GM12873 (cell line): ENCODE measurements around the gene FAM221B.

Experiments
- TF ChIP-seq, protein P1 (sequence below): IDR thresholded peaks from 2 replicates; pipeline ENCODE4 v1.5.1; 2012; ENCODE audit warnings: low read depth, mild to moderate bottlenecking, moderate library complexity, low read length, control low read depth; ENCODE audit not compliant: insufficient read depth; ENCODE audit errors: missing control alignments

FAM221B gene

GRCh38 chr9:35829084-35829763 is 692 bp upstream of the FAM221B start, which contains the start of gene TMEM8B:
Gene TMEM8B (plus strand): TSS chr9:35829228. CDS start chr9:35829448, 220 bp downstream.
- TF ChIP-seq, protein P1, sequence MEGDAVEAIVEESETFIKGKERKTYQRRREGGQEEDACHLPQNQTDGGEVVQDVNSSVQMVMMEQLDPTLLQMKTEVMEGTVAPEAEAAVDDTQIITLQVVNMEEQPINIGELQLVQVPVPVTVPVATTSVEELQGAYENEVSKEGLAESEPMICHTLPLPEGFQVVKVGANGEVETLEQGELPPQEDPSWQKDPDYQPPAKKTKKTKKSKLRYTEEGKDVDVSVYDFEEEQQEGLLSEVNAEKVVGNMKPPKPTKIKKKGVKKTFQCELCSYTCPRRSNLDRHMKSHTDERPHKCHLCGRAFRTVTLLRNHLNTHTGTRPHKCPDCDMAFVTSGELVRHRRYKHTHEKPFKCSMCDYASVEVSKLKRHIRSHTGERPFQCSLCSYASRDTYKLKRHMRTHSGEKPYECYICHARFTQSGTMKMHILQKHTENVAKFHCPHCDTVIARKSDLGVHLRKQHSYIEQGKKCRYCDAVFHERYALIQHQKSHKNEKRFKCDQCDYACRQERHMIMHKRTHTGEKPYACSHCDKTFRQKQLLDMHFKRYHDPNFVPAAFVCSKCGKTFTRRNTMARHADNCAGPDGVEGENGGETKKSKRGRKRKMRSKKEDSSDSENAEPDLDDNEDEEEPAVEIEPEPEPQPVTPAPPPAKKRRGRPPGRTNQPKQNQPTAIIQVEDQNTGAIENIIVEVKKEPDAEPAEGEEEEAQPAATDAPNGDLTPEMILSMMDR = no peak

DNA sequence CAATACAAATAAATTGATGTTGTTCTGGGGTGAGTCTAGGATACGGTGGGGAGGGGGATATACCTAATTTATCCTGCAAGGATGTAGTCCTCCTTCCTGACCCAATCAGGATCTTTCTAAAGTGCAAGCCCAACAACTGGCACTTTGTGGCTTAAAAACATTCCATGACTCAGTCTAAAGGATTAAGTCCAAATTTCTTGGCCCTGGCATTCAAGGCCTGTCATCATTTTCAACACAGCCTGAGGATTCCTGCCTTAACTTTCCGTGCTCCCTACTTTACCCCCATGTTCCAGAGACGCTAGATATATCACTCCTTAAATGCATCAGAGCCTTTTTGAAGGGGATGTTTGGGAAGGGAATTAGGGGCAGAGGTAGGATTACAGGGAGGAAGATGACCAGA is 1.0 kb downstream of the FAM221B start:
- TF ChIP-seq, protein P1 = no peak

- TF ChIP-seq, protein P1 = peak; percentile 73
Observed at GRCh38 chr9:35826071-35826701, 2.3 kb downstream of the FAM221B start.

DNA sequence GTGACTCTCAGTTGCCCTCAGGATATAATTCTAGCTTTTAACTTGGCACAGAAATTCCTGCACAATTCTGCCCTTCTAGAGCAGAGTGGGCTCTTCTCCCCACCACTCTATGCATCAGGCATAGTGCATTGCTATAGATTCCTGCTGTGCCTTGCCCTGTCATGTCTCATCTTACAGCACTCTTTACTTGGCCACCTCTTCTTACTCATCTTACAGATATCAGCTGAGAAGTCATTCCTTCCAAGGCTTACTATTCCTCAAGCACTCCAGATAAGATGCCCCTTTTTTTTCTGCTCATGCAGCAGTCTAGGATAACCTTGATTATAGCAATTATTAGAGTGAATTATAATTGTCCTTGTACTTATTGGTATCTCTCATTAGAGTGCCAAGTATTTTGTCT is 5.6 kb downstream of the FAM221B start:
- TF ChIP-seq, protein P1 = no peak

DNA sequence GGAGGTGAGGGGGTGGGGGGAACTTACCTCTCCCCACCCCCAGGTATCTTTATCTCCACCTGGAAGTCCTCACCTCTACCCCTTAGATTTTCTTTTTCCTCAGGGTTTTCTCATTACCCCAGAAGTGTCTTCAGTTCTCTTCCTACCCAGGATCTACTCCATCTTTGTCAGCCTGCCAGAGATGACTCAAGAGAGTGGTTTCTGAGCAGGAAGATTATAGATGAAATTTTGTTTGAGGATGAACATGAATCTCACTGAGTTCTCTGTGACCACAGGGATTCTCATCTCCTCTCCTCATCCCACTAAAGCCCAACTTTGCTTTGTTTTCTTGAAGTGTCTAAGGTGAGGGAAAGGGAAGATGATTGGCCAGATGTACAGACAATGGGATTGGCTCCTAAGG is 8.5 kb downstream of the FAM221B start:
- TF ChIP-seq, protein P1 = no peak

DNA sequence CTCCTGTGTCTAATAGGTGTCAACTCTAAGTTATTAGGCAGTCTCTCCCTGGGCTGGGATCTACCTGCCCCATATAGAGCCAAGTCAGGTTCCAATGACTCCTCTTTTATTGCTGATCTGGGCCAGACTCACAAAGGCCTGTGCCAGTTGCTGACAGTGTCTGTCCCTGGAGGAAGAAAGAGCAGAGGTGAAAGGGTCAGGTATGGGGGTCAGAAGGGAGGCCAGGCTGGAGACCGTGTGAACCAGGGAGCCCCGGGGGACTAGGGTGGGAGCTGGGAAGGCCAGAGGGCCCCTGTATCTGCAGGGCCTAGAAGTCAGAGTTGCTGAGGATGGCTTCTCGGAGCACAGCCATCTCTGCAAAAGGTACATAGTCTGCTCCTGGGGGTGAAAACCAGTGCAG is 10.2 kb downstream of the FAM221B start:
- TF ChIP-seq, protein P1 = no peak

DNA sequence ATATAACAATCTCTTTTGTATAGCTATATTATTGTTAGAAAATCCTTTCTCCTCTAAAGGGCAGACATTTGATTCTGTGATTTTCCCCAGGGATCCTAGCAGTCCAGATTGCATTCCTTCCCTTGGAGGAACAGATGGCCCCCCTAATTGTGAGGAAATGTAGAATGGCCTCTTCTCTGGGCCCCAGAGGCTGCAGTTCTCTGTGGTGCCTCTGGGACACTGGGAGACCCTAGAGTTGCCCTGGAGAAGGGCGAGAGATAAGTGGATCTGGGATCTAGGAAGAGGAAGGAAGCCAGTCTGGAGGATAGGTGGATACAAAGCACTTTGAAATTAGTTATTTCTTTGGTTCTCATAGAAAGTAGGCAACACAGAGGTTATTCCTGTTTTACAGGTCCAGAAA is 11.8 kb downstream of the FAM221B start:
- TF ChIP-seq, protein P1 = no peak
